ENCODE data around the gene CNKSR3.

Gene CNKSR3

DNA sequence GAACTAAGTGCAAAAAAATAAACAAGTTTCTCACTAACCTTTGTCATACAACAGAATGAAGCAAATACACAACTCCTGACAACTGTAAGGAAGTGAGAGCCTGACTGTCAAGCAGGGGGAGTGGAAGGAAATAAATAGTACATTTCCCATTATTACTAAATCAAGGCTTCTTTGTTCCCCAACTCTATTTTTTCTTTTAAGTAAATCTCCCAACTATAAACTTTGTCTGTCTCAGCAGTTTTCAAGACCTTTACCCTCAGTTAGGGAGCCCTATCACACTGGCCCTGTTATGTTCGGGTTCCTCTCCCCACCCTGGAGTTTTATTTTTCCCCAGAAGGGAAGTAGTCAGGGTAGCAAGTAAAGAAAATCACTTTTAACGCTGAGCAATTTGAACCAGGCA, 129.7 kb downstream of the CNKSR3 start:
- Histone ChIP-seq H3K27me3 (ENCODE audit: insufficient read depth, low read depth, severe bottlenecking) (no peaks in the 10 kb centered on the region), H3K27ac (no peak overlapping the region), H3K36me3 (no peaks in the 10 kb centered on the region), H3K9me3 (ENCODE audit: severe bottlenecking) (no peaks in the 10 kb centered on the region), H3K4me3 (ENCODE audit: low read depth, low read length) (no peak overlapping the region)
- no peak for DNase-seq
- TF ChIP-seq, protein P1, sequence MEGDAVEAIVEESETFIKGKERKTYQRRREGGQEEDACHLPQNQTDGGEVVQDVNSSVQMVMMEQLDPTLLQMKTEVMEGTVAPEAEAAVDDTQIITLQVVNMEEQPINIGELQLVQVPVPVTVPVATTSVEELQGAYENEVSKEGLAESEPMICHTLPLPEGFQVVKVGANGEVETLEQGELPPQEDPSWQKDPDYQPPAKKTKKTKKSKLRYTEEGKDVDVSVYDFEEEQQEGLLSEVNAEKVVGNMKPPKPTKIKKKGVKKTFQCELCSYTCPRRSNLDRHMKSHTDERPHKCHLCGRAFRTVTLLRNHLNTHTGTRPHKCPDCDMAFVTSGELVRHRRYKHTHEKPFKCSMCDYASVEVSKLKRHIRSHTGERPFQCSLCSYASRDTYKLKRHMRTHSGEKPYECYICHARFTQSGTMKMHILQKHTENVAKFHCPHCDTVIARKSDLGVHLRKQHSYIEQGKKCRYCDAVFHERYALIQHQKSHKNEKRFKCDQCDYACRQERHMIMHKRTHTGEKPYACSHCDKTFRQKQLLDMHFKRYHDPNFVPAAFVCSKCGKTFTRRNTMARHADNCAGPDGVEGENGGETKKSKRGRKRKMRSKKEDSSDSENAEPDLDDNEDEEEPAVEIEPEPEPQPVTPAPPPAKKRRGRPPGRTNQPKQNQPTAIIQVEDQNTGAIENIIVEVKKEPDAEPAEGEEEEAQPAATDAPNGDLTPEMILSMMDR (IDR thresholded peaks at IDR 0.05; ENCODE audit: low read depth, low read length): no peak

- Histone ChIP-seq H3K36me3 (no peaks in the 10 kb centered on the region), H3K27me3 (ENCODE audit: insufficient read depth, low read depth, severe bottlenecking) (no peaks in the 10 kb centered on the region), H3K9me3 (ENCODE audit: severe bottlenecking) (no peaks in the 10 kb centered on the region), H3K4me3 (ENCODE audit: low read depth, low read length) (no peak overlapping the region), H3K27ac (no peak overlapping the region)
- DNase-seq: no peak
- TF ChIP-seq, protein P1 (IDR thresholded peaks at IDR 0.05; ENCODE audit: low read depth, low read length): no peak
Measured at GRCh38 chr6:154379585-154379984, 130.9 kb downstream of the CNKSR3 start.

- TF ChIP-seq, protein P1 (IDR thresholded peaks at IDR 0.05; ENCODE audit: low read depth, low read length): no peak
- no peaks in the 10 kb centered on the region for H3K36me3 ChIP-seq
- H3K9me3 ChIP-seq (ENCODE audit: severe bottlenecking): peaks cover 4% of the 10 kb centered on the region
- H3K27ac ChIP-seq: no peak overlapping the region
- H3K4me3 ChIP-seq (ENCODE audit: low read depth, low read length): no peak overlapping the region
- H3K27me3 ChIP-seq (ENCODE audit: insufficient read depth, low read depth, severe bottlenecking): no peaks in the 10 kb centered on the region
- no peak for DNase-seq
Measured at GRCh38 chr6:154378518-154378917, 132.0 kb downstream of the CNKSR3 start.

DNA sequence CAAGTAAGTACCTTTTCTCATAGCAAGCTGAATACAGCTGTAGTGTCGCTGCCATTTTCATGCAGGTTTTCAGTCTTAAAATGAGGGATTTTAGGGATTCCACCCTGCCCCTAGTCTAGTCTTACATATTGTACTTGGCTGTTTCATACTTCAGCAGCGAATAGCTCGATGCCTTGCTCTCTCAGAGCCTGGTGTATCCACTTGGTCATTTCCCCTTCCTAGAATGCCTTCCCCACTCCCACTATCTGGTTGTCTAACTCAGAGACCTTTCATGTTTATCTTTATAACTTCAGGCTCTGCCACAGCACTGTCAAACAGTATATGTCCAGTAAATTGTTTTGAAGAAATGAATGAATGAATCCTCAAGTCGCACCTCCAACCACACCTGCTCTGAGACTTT, 132.8 kb downstream of the CNKSR3 start:
- Histone ChIP-seq H3K36me3 (no peaks in the 10 kb centered on the region), H3K27ac (no peak overlapping the region), H3K9me3 (ENCODE audit: severe bottlenecking) (peaks cover 4% of the 10 kb centered on the region), H3K4me3 (ENCODE audit: low read depth, low read length) (no peak overlapping the region), H3K27me3 (ENCODE audit: insufficient read depth, low read depth, severe bottlenecking) (no peaks in the 10 kb centered on the region)
- DNase-seq: no peak
- TF ChIP-seq, protein P1 (IDR thresholded peaks at IDR 0.05; ENCODE audit: low read depth, low read length): no peak

DNA sequence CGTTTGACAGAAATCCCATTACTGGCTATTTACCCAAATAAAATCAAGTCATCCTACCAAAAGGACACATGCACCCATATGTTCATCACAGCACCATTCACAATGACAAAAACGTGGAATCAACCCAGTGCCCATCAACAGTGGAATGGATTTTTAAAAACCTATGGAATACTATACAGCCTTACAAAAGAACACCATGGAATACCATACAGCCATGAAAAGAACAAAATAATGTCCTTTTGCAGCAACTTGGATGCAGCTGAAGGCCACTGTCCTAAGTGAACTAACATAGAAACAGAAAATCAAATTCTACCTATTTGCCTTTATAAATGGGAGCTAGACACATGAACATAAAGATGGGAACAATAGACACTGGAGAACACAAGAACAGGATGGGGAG, 136.5 kb downstream of the CNKSR3 start:
- no peak for DNase-seq
- Histone ChIP-seq H3K27me3 (ENCODE audit: insufficient read depth, low read depth, severe bottlenecking) (no peaks in the 10 kb centered on the region), H3K36me3 (no peaks in the 10 kb centered on the region), H3K4me3 (ENCODE audit: low read depth, low read length) (no peak overlapping the region), H3K9me3 (ENCODE audit: severe bottlenecking) (peaks cover 4% of the 10 kb centered on the region), H3K27ac (no peak overlapping the region)
- TF ChIP-seq, protein P1 (IDR thresholded peaks at IDR 0.05; ENCODE audit: low read depth, low read length): no peak

- TF ChIP-seq, protein P1 (IDR thresholded peaks at IDR 0.05; ENCODE audit: low read depth, low read length): no peak
Measured at GRCh38 chr6:154371281-154371680, 139.2 kb downstream of the CNKSR3 start.

More at GRCh38 chr6:154371281-154371680, 139.2 kb downstream of the CNKSR3 start:
- Histone ChIP-seq H3K27me3 (ENCODE audit: insufficient read depth, low read depth, severe bottlenecking) (no peaks in the 10 kb centered on the region), H3K36me3 (no peaks in the 10 kb centered on the region), H3K4me3 (ENCODE audit: low read depth, low read length) (no peak overlapping the region), H3K9me3 (ENCODE audit: severe bottlenecking) (peaks cover 4% of the 10 kb centered on the region), H3K27ac (no peak overlapping the region)
- no peak for DNase-seq

All from WERI-Rb-1 (cell line).